Fibroblast of pulmonary artery (primary cell): ENCODE measurements around the gene MAPK9.

Experiments used
- DNase-seq: peaks from one replicate; pipeline ENCODE4 v3.0.0-alpha.2; 2010; ENCODE audit warnings: low read depth
- H3K4me3 ChIP-seq: replicated peaks from 2 replicates; pipeline ENCODE4 v1.5.1; 2011; ENCODE audit warnings: low read depth, mild to moderate bottlenecking, control low read depth, low read length, moderate library complexity
- TF ChIP-seq, protein P1 (sequence below): IDR thresholded peaks from 2 replicates; pipeline ENCODE4 v1.5.1; 2011; ENCODE audit warnings: mild to moderate bottlenecking, control low read depth, low read length, inconsistent platforms; ENCODE audit errors: missing control alignments

The MAPK9 gene

DNA sequence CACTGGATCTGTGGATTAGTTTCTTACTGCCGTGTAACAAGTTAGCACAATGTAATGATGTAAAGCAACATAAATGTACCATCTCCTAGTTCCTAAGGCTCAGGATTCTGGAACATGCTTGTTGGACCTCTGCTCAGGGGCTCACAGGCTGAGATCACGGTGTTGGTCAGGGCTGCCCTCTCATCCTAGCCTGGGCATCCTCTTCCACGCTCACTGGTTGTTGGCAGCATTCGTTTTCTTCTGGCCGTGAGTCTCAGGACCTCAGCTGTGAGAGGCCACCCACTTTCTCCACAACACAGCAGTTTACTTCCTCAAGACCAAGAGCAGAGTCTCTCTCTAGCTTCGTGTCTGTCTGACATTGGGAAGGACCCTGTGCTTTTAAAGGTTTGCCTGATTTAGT, 100.2 kb downstream of the MAPK9 start:
- TF ChIP-seq, protein P1, sequence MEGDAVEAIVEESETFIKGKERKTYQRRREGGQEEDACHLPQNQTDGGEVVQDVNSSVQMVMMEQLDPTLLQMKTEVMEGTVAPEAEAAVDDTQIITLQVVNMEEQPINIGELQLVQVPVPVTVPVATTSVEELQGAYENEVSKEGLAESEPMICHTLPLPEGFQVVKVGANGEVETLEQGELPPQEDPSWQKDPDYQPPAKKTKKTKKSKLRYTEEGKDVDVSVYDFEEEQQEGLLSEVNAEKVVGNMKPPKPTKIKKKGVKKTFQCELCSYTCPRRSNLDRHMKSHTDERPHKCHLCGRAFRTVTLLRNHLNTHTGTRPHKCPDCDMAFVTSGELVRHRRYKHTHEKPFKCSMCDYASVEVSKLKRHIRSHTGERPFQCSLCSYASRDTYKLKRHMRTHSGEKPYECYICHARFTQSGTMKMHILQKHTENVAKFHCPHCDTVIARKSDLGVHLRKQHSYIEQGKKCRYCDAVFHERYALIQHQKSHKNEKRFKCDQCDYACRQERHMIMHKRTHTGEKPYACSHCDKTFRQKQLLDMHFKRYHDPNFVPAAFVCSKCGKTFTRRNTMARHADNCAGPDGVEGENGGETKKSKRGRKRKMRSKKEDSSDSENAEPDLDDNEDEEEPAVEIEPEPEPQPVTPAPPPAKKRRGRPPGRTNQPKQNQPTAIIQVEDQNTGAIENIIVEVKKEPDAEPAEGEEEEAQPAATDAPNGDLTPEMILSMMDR: no peak
- no peak for DNase-seq
- H3K4me3 ChIP-seq: no peak overlapping the region

DNA sequence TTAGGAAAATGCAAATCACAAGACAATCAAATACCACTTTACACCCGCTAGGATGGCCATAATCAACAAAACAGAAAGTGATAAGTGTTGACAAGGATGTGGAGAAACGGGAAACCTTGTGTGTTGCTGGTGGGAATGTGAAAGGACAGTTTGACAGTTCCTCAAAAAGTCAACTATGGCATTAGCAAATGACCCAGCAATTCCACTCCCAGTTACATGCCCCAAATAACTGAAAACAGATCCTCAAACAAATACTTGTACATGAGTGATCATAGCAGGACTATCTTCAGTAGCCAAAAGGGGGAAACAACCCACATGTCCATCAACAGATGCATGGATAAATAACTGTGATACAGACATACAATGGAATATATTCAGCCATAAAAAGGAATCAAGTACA, 104.1 kb downstream of the MAPK9 start:
- DNase-seq: no peak
- TF ChIP-seq, protein P1: no peak

More for the DNA sequence above, 104.1 kb downstream of the MAPK9 start:
- H3K4me3 ChIP-seq: no peak overlapping the region
